ENCODE measurements around the gene CISH.

Gene CISH

GRCh38 chr3:50620820-50621219, 9.2 kb upstream of the CISH start:
- DNase-seq (ENCODE audit: low read depth in 1 of 2, low spot score in 1 of 2) = peak in 1 of 2 experiments; percentile 63
- Histone ChIP-seq H3K27me3 (ENCODE audit: insufficient read depth, poor library complexity, severe bottlenecking) (no peaks in the 10 kb centered on the region), H3K27ac (replicated peaks) (peak overlapping the region; percentile 99), H3K4me3 (replicated peaks; ENCODE audit: insufficient read depth, low read length) (peak overlapping the region; percentile 11)
- TF ChIP-seq CTCF (IDR thresholded peaks at IDR 0.05; ENCODE audit: insufficient read depth, low read length) (no peak), POLR2AphosphoS5 (IDR thresholded peaks at IDR 0.05; ENCODE audit: low read depth) (peak; percentile 8; the same call in 1 of the 2 replicates)

- DNase-seq (ENCODE audit: low read depth in 1 of 2, low spot score in 1 of 2) = peak; percentile 85 to 96
- no peak for TF ChIP-seq REST (IDR thresholded peaks at IDR 0.05; ENCODE audit: insufficient replicate concordance, low read depth)
- TF ChIP-seq POLR2AphosphoS5 (IDR thresholded peaks at IDR 0.05; ENCODE audit: low read depth) = peak; percentile 94
- peak; percentile 46; the same call in 1 of the 2 replicates for TF ChIP-seq GABPA (IDR thresholded peaks at IDR 0.05; ENCODE audit: low read depth)
- TF ChIP-seq CTCF (IDR thresholded peaks at IDR 0.05; ENCODE audit: insufficient read depth, low read length) = peak; percentile 44
- TF ChIP-seq SPI1 (IDR thresholded peaks at IDR 0.05; ENCODE audit: borderline replicate concordance, low read depth) = peak; percentile 99
- H3K27ac ChIP-seq (replicated peaks) = peak overlapping the region; percentile 99
- H3K4me3 ChIP-seq (replicated peaks; ENCODE audit: insufficient read depth, low read length) = peak overlapping the region; percentile 11
- no peaks in the 10 kb centered on the region for H3K27me3 ChIP-seq (ENCODE audit: insufficient read depth, poor library complexity, severe bottlenecking)
These were observed 8.8 kb upstream of the CISH start for GRCh38 chr3:50620420-50620819.

- Histone ChIP-seq H3K27ac (replicated peaks) (peak overlapping the region; percentile 99), H3K4me3 (replicated peaks; ENCODE audit: insufficient read depth, low read length) (peak overlapping the region; percentile 60), H3K27me3 (ENCODE audit: insufficient read depth, poor library complexity, severe bottlenecking) (no peaks in the 10 kb centered on the region)
- peak in 1 of 2 experiments; percentile 44 for DNase-seq (ENCODE audit: low read depth in 1 of 2, low spot score in 1 of 2)
- no peak for TF ChIP-seq POLR2AphosphoS5 (IDR thresholded peaks at IDR 0.05; ENCODE audit: low read depth)
- TF ChIP-seq SPI1 (IDR thresholded peaks at IDR 0.05; ENCODE audit: borderline replicate concordance, low read depth) = no peak
- no peak for TF ChIP-seq GABPA (IDR thresholded peaks at IDR 0.05; ENCODE audit: low read depth)
- no peak for TF ChIP-seq REST (IDR thresholded peaks at IDR 0.05; ENCODE audit: insufficient replicate concordance, low read depth)
- TF ChIP-seq CTCF (IDR thresholded peaks at IDR 0.05; ENCODE audit: insufficient read depth, low read length) = no peak
These were observed 6.4 kb upstream of the CISH start for GRCh38 chr3:50617911-50618481.

Measured in HL-60 (cell line).